22Rv1 (cell line): ENCODE results near the gene PPM1H.

Experiments
- H3K27ac ChIP-seq: fragments of 450-650 bp; 2 replicates; pipeline ENCODE4 v1.5.1; 2017
- CTCF ChIP-seq: fragments of 450-650 bp; IDR thresholded peaks from 2 replicates; pipeline ENCODE4 v1.5.1; 2017; ENCODE audit warnings: mild to moderate bottlenecking
- ZFX ChIP-seq: fragments of 450-650 bp; IDR thresholded peaks from 2 replicates; pipeline ENCODE4 v1.6.1; 2017; ENCODE audit warnings: antibody characterized with exemption, borderline replicate concordance

The PPM1H gene

GRCh38 chr12:62658910-62659309 lies 276.0 kb downstream of the PPM1H start:
- H3K27ac ChIP-seq = no peak overlapping the region
- no peak for TF ChIP-seq ZFX

GRCh38 chr12:62657363-62657632 lies 277.7 kb downstream of the PPM1H start:
- no peak for TF ChIP-seq CTCF
- no peak for TF ChIP-seq ZFX
- no peak overlapping the region for H3K27ac ChIP-seq

GRCh38 chr12:62656591-62657362 lies 278.2 kb downstream of the PPM1H start:
- no peak for TF ChIP-seq CTCF
- TF ChIP-seq ZFX = no peak

GRCh38 chr12:62655666-62656151 lies 279.2 kb downstream of the PPM1H start:
- H3K27ac ChIP-seq = no peak overlapping the region
- TF ChIP-seq ZFX (no peak), CTCF (no peak)

More at GRCh38 chr12:62656591-62657362, 278.2 kb downstream of the PPM1H start:
- H3K27ac ChIP-seq = no peak overlapping the region

- no peak for TF ChIP-seq CTCF
- TF ChIP-seq ZFX = no peak
- no peak overlapping the region for H3K27ac ChIP-seq
Measured at GRCh38 chr12:62654326-62655241, 280.4 kb downstream of the PPM1H start.

- no peak for TF ChIP-seq ZFX
- TF ChIP-seq CTCF = no peak
- no peak overlapping the region for H3K27ac ChIP-seq
Measured at GRCh38 chr12:62653740-62654139, 281.2 kb downstream of the PPM1H start.

GRCh38 chr12:62653304-62653703 lies 281.6 kb downstream of the PPM1H start:
- TF ChIP-seq CTCF (no peak), ZFX (no peak)
- H3K27ac ChIP-seq = no peak overlapping the region
